ENCODE results near the gene LARGE2.

The LARGE2 gene

GRCh38 chr11:45922425-45923082, at the start of gene LARGE2:
TSS of gene LARGE2 (plus strand) at chr11:45922656. CDS start at chr11:45922883, 227 bp downstream.
- DNase-seq (ENCODE audit: low read depth in 1 of 2, low spot score in 1 of 2): no peak

DNA sequence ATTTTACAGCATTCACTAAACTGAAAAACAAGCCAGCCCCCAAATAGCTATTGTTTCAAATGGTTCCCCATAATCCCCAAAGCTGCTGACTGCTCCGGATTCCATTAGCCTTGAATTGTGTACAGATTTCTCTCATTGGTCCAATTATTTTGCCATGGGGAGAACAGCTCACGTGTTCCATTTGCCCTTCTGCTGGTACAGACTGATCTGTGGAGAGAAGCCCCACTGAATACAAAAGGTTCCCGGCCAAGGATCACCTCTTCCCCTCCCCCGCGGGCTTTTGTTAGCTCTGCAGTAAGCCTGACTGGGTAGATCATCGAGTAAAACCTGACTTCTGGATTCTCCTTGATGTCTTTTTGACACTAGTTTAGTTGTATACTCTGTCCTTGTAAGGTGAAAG, 46.1 kb upstream of the LARGE2 start:
- no peak for DNase-seq (ENCODE audit: low read depth in 1 of 2, low spot score in 1 of 2)

GRCh38 chr11:45877221-45877620, 45.2 kb upstream of the LARGE2 start:
- no peak for DNase-seq (ENCODE audit: low read depth in 1 of 2, low spot score in 1 of 2)

DNA sequence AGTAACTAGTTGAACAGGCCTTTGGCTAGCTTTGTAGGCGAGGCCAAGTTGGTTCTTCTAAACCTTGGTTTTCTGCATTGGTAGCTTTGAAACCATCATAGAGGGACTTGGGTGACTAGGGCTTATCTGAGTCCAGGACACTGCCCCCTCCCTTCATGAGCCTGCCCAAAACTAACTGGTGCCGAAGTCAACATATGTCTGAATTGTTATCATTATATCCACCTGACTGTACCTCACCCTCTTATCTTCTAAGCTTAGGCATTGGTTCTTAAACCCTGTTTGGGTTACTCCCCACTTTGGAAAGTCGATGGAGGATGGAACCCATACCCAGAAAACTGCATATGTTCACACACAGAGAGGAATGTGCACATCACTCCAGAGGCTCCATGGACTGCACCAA, 44.6 kb upstream of the LARGE2 start:
- no peak for DNase-seq (ENCODE audit: low read depth in 1 of 2, low spot score in 1 of 2)

DNA sequence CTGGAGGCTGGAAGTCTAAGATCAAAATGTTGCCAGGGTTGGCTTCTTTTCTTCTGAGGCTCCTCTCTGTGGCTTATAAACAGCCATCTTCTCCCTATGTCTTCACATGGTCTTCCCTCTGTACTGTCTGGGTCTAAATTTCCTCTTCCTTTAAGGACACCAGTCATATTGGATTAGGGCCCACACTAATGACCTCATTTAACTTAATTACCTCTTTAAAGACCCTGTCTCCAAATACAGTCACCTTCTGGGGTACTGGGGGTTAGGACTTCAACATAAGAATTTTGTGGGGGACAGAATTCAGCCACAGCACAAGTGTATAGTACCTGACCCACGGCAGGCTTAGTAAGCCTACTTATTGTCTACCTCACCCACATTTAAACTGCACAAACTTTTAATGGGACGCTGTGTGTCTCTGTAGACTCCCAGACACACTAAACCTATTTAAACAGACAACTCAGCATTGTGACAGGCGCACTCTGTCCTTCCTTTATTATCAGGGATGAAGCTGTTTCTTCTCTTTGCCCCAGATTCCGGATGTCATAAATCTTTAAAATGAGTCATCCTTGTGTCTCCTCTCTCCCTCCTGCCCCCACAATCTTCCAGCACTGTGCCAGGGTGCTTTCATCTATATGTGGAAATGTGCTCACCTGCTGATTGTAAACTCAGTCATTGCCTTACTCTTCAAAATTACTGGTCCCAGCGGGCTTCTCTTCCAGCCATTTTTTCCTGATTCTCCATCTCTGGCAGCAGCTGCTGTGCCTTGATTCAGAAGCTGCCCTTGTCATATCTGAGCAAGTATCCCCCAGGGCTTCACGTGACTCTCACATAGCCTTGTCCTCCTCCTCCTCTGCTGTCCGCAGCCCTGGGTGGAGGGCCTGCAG, 42.4 kb upstream of the LARGE2 start:
- no peak for DNase-seq (ENCODE audit: low read depth in 1 of 2, low spot score in 1 of 2)

GRCh38 chr11:45880772-45881570, 41.5 kb upstream of the LARGE2 start:
- no peak for DNase-seq (ENCODE audit: low read depth in 1 of 2, low spot score in 1 of 2)

- DNase-seq (ENCODE audit: low read depth in 1 of 2, low spot score in 1 of 2): no peak
Measured at GRCh38 chr11:45881708-45882368, 40.6 kb upstream of the LARGE2 start.

GRCh38 chr11:45884596-45885185, 37.8 kb upstream of the LARGE2 start:
- no peak for DNase-seq (ENCODE audit: low read depth in 1 of 2, low spot score in 1 of 2)

- DNase-seq (ENCODE audit: low read depth in 1 of 2, low spot score in 1 of 2): peak; percentile 18 to 21
Measured at GRCh38 chr11:45885274-45885920, 37.1 kb upstream of the LARGE2 start, which contains the start of gene MAPK8IP1. TSS of gene MAPK8IP1 (plus strand) at chr11:45885651. CDS start at chr11:45885821, 170 bp downstream.

DNA sequence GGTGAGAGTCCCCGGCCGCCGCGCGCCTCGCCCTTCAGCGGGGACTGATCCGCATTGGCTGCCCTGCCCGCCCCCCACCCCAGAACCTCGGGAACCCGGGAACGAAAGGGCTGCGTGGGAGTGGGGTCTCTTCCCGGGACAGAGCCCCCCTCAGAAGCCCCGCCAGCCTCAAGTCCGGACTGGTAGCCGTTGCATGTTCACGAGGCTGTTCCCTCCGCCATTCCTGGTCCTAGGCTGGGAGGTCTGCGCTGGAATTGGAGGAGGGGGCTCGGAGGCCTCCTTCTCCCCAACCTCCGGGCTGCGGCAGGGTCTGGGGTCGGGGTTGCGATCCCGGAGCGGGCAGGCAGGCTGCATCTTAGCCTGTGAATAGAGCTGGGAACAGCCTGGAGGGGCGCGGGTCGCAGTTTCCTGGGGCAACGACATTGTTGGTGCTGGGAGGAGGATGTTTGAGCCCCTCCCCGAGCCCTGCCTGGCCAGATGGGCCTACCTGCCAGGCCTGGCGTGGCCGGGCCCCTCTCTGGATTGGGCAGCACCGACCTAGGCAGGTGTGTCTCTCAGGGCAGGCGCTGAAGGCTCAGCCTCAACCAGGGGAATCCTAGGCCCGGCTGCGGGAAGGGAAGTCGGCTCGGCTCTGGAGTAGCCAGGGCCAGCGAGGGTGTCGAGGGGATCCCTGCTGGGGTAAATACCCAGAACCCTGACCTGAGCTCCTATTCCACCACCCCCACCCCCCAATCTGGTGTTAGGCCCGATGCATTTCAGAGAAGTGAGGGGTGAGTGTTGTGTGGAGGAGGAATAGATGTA, 36.3 kb upstream of the LARGE2 start:
- DNase-seq (ENCODE audit: low read depth in 1 of 2, low spot score in 1 of 2): no peak

GRCh38 chr11:45886816-45887520, 35.5 kb upstream of the LARGE2 start:
- DNase-seq (ENCODE audit: low read depth in 1 of 2, low spot score in 1 of 2): no peak

GRCh38 chr11:45887587-45887986, 34.9 kb upstream of the LARGE2 start:
- DNase-seq (ENCODE audit: low read depth in 1 of 2, low spot score in 1 of 2): no peak

- no peak for DNase-seq (ENCODE audit: low read depth in 1 of 2, low spot score in 1 of 2)
Measured at GRCh38 chr11:45889555-45889954, 32.9 kb upstream of the LARGE2 start.

- DNase-seq (ENCODE audit: low read depth in 1 of 2, low spot score in 1 of 2): no peak
Measured at GRCh38 chr11:45889966-45890365, 32.5 kb upstream of the LARGE2 start.

DNA sequence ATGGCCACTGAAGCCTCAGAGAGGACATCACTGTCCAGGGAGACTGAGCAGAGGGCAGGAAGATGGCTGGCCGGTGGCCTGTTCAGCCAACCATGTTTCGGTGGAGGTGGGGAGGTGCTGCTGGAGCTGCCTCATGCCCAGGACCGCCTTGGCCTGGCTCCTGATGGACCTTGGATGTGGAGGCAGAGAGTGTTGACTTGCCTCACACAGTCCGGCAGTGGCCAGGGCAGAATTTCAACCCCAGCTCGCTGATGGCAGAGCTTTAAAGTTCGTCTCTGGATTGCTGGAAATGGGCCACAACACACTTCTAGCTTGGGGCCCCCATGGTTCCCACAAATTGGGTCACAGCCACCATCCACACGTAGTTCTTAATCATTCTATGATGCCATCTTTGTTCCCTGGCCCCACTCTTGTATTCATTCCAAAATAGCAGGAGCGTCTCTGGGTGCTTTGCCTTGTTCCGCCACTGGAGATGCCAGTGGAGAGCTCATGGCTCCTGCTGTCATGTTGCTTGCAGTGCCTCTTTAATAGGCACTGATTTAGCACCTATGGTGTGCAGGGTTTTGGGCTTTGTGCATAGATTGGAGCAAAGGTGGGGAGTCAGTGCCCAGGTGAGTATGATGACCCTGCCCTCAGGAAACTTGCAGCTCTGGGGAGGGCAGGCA, 31.4 kb upstream of the LARGE2 start:
- no peak for DNase-seq (ENCODE audit: low read depth in 1 of 2, low spot score in 1 of 2)

DNA sequence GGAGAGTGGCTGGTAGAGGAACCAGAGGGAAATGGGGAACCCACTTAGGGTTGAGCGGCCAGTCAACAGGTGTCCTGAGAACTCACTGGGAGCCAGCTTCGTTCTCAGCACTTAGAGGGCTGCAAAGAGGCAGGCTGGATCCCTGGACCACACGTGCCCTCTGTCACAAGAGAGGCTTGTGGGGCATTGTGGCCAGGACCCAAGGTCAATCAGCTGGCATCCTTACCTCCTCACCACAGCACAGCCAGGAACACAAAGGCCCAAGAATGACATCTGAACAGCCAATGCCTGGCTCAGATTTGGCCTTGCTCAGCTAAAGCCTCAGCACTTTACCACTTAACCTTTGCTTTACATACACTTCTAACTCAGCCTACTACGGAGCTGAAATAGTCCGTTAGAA, 29.6 kb upstream of the LARGE2 start:
- DNase-seq (ENCODE audit: low read depth in 1 of 2, low spot score in 1 of 2): no peak

- DNase-seq (ENCODE audit: low read depth in 1 of 2, low spot score in 1 of 2): no peak
Measured at GRCh38 chr11:45894555-45895247, 27.8 kb upstream of the LARGE2 start.

Measured in activated CD4-positive, alpha-beta T cell treated with anti-CD3 and anti-CD28 coated beads, Interleukin-2, amount 50 U/mL, for 24 hours (primary cell).